GM12878 (cell line): ENCODE data around the gene RAB23. TPM values are rescaled to one million over a fixed set of nuclear protein-coding genes. Genes with fewer than 3 reads are reported as not detected.

Experiments
- ATAC-seq: fragments of 200-7000 bp; cut with Tn5 transposase; 3 replicates; pipeline ENCODE4 v1.9.1; 2020; ENCODE audit warnings: mild to moderate bottlenecking, moderate library complexity
- BruUV-seq: library from RNA; stranded (reverse); fragments of 400-500 nt; replicated peaks from 2 replicates; lab custom pipeline; 2021; lab: Mats Ljungman, UMichigan
- CTCF ChIA-PET: fragments of 300-600 bp; sonication (Branson Sonifier 250); formaldehyde crosslinking; extraction: SDS; loops from one replicate; lab custom pipeline; 2021; ENCODE audit warnings: inconsistent platforms; lab: Yijun Ruan, JAX
- POLR2A ChIA-PET: fragments of 350-600 bp; formaldehyde crosslinking; extraction: SDS; loops from one replicate; lab custom pipeline; 2021; ENCODE audit warnings: inconsistent platforms; lab: Charles Lee
- RAD21 ChIA-PET: fragments of 300-600 bp; sonication (Branson Sonifier 250); formaldehyde crosslinking; loops from one replicate; lab custom pipeline; 2023; ENCODE audit warnings: antibody characterized with exemption; ENCODE audit not compliant: unreplicated experiment; lab: Charles Lee
- SMC1A ChIA-PET: fragments of 300-600 bp; sonication (Branson Sonifier 250); formaldehyde crosslinking; loops from one replicate; lab custom pipeline; 2023; ENCODE audit not compliant: unreplicated experiment, uncharacterized antibody; lab: Charles Lee
- DNase-seq: peaks from one replicate; pipeline ENCODE4 v3.0.0-alpha.2; 2011; ENCODE audit warnings: low read depth, low spot score
- FAIRE-seq: peaks from 3 replicates; lab custom pipeline; 2011; peaks lifted over from hg19 to GRCh38; lab: Jason Lieb, UNC
- H2AFZ ChIP-seq: 2 replicates; pipeline ENCODE4 v1.6.0; 2011; ENCODE audit warnings: low read depth, low read length, control low read depth; ENCODE audit not compliant: control insufficient read depth
- H3K27ac ChIP-seq: 2 replicates; pipeline ENCODE4 v1.5.1; 2011; ENCODE audit warnings: control low read depth; ENCODE audit not compliant: control insufficient read depth, insufficient read depth
- H3K27me3 ChIP-seq, 2 experiments: replicated peaks in 1 of 2; 2 replicates each; pipeline versions ENCODE4 v1.6.0 to v1.6.1; 2011; ENCODE audit warnings: low read length in 1 of 2; ENCODE audit not compliant: control insufficient read depth in 2 of 2, insufficient read depth in 2 of 2
- H3K36me3 ChIP-seq, 2 experiments: 2 replicates each; pipeline ENCODE4 v1.5.1; 2011; ENCODE audit warnings: low read length in 1 of 2; ENCODE audit not compliant: control insufficient read depth in 2 of 2, insufficient read depth in 2 of 2
- H3K4me1 ChIP-seq: 2 replicates; pipeline ENCODE4 v1.6.1; 2011; ENCODE audit warnings: mild to moderate bottlenecking, low read length, moderate library complexity, mixed read lengths; ENCODE audit not compliant: control insufficient read depth, insufficient read depth
- H3K4me2 ChIP-seq: 2 replicates; pipeline ENCODE4 v1.6.0; 2011; ENCODE audit warnings: control low read depth; ENCODE audit not compliant: control insufficient read depth, insufficient read depth
- H3K4me3 ChIP-seq: fragments of 200-600 bp; sonication (generic); 2 replicates; pipeline ENCODE4 v1.5.1; 2016
- H3K79me2 ChIP-seq: 2 replicates; pipeline ENCODE4 v1.6.0; 2011; ENCODE audit warnings: low read length; ENCODE audit not compliant: control insufficient read depth, insufficient read depth
- H3K9ac ChIP-seq: 2 replicates; pipeline ENCODE4 v1.8.0; 2011; ENCODE audit warnings: low read length, control low read depth, mixed read lengths; ENCODE audit not compliant: control insufficient read depth, insufficient read depth
- H3K9me3 ChIP-seq: replicated peaks from 3 replicates; pipeline ENCODE4 v1.5.1; 2011; ENCODE audit warnings: mild to moderate bottlenecking, low read length; ENCODE audit not compliant: control insufficient read depth, insufficient read depth
- H4K20me1 ChIP-seq: 2 replicates; pipeline ENCODE4 v1.6.0; 2011; ENCODE audit not compliant: control insufficient read depth, insufficient read depth
- CEBPB ChIP-seq, 2 experiments: fragments of 150-350 bp in 1 of 2; IDR thresholded peaks; 2 replicates each; pipeline ENCODE4 v1.6.1; 2012 to 2014; ENCODE audit warnings: low read depth in 2 of 2, low read length in 2 of 2, borderline replicate concordance in 1 of 2, inconsistent platforms in 1 of 2
- ELK1 ChIP-seq: IDR thresholded peaks from 2 replicates; pipeline ENCODE4 v1.6.1; 2012; ENCODE audit warnings: low read depth, low read length, improper control_type of control experiment
- IKZF2 ChIP-seq, 2 experiments: fragments of 450-650 bp; IDR thresholded peaks; 2 replicates each; pipeline ENCODE4 v1.6.1; 2017; ENCODE audit warnings: mild to moderate bottlenecking in 2 of 2, moderate library complexity in 2 of 2
- SRF ChIP-seq, 2 experiments: IDR thresholded peaks; 2 replicates each; pipeline ENCODE4 v1.6.1; 2011; ENCODE audit warnings: low read depth in 2 of 2, low read length in 2 of 2, mild to moderate bottlenecking in 1 of 2, moderate library complexity in 1 of 2
- WGBS: methylation state at CpG from one replicate; pipeline ENCODE4 v1.1.6; 2016; ENCODE audit warnings: low lambda C conversion rate; ENCODE audit not compliant: insufficient replicate concordance, insufficient coverage; ENCODE audit errors: missing lambda C conversion rate; 5-methylcytosine and 5-hydroxymethylcytosine counted together
- in situ Hi-C: fragments of 300-500 bp; cut with MboI; formaldehyde crosslinking; loops from 9 replicates; pipeline ENCODE4 v1.14.3; 2018; ENCODE audit warnings: mixed read lengths
- intact Hi-C: fragments of 100-400 bp; cut with micrococcal nuclease; formaldehyde crosslinking; loops from one replicate; pipeline ENCODE4 v1.14.2; 2022; ENCODE audit not compliant: unreplicated experiment
- polyA plus RNA-seq, 11 experiments: library from polyadenylated mRNA; depleted of rRNA in 4 of 11; unstranded in 6 of 11; stranded (reverse) in 5 of 11; fragments of >200 nt; fragmentation: Nextera tagmentation in 4 of 11; fragmentation: Illumina TruSeq in 1 of 11; extraction: Ambion mirVana in 4 of 11; extraction: Trizol in 1 of 11; gene quantifications; 1 replicate in 1 of 11; 2 replicates in 10 of 11; pipeline versions ENCODE4 v1.2.1 to v1.2.3, GENCODE V29; 2011 to 2016; ENCODE audit warnings: inconsistent platforms in 2 of 11, missing spikeins in 2 of 11, low read depth in 1 of 11
- total RNA-seq, 4 experiments: library from RNA; depleted of rRNA in 3 of 4; stranded (reverse); fragments of >200 nt in 3 of 4; fragmentation: Illumina TruSeq in 1 of 4; extraction: Trizol in 1 of 4; gene quantifications; 2 replicates each; pipeline versions ENCODE4 v1.2.1 to v1.2.3, GENCODE V29; 2013 to 2021
- TF ChIP-seq, protein P1 (sequence below): fragments of 450-650 bp; conservative IDR thresholded peaks from 2 replicates; pipeline ENCODE4 v1.6.1; 2017; ENCODE audit warnings: mild to moderate bottlenecking, moderate library complexity
- TF ChIP-seq, protein P2 (sequence below), 3 experiments: IDR thresholded peaks in 2 of 3; conservative IDR thresholded peaks in 1 of 3; 2 replicates each; pipeline ENCODE4 v1.5.1; 2011; ENCODE audit warnings: low read depth in 3 of 3, low read length in 3 of 3, mild to moderate bottlenecking in 3 of 3, control low read depth in 2 of 3, moderate library complexity in 2 of 3, inconsistent platforms in 1 of 3, mixed read lengths in 1 of 3; ENCODE audit not compliant: control insufficient read depth in 2 of 3, insufficient read depth in 1 of 3; ENCODE audit errors: extremely low read depth in 1 of 3

The RAB23 gene
- total and polyA plus RNA-seq, 10 of the 15 experiments (the other 5 are each of a cell fraction or from before 2014, with no cell fraction given), result 0.80 to 6.0 (median 3.1) TPM

GRCh38 chr6:57257911-57258541, 35.9 kb upstream of the RAB23 start:
- WGBS, result 75% methylated on average over 10 of the region's 10 CpGs
- intact Hi-C loops (no loop called here), in situ Hi-C loops (no loop called here)
- Histone ChIP-seq H3K27me3 (no peaks in the 10 kb centered on the region), H3K9me3 (no peaks in the 10 kb centered on the region), H3K4me2 (no peak overlapping the region), H3K4me3 (no peak overlapping the region), H2AFZ (no peak overlapping the region), H3K9ac (no peak overlapping the region), H3K4me1 (no peaks in the 10 kb centered on the region), H4K20me1 (no peaks in the 10 kb centered on the region), H3K79me2 (no peaks in the 10 kb centered on the region), H3K27ac (no peak overlapping the region), H3K36me3 (no peaks in the 10 kb centered on the region)
- POLR2A ChIA-PET, result interaction anchor here (0.6 kb wide), 1 partner anchor 203 kb away, joined by 3 read pairs; no protein-coding TSS in a partner anchor
- CTCF ChIA-PET, result no interaction called here
- RAD21 ChIA-PET, result no interaction called here
- SMC1A ChIA-PET, result interaction anchor here (0.6 kb wide), 1 partner anchor 37 kb away, joined by 3 read pairs; no protein-coding TSS in a partner anchor
- no TSS peak for BruUV-seq
- no peak for FAIRE-seq
- no peak for DNase-seq
- no peak for ATAC-seq
- TF ChIP-seq IKZF2 (IDR thresholded peaks at IDR 0.05) (no peak), SRF (IDR thresholded peaks at IDR 0.05; ENCODE audit: low read depth in 2 of 2, low read length in 2 of 2) (no peak), ELK1 (no peak)

GRCh38 chr6:57256541-57256940, 34.4 kb upstream of the RAB23 start:
- CTCF ChIA-PET, result no interaction called here
- no peak for ATAC-seq
- WGBS, result 20% methylated on average over 1 of the region's 1 CpG

More at GRCh38 chr6:57256541-57256940, 34.4 kb upstream of the RAB23 start:
- in situ Hi-C loops (no loop called here), intact Hi-C loops (no loop called here)
- H3K27me3 ChIP-seq, result no peaks in the 10 kb centered on the region
- DNase-seq (no peak), FAIRE-seq (no peak)
- no peak overlapping the region for H3K27ac ChIP-seq
- TF ChIP-seq, protein P1, sequence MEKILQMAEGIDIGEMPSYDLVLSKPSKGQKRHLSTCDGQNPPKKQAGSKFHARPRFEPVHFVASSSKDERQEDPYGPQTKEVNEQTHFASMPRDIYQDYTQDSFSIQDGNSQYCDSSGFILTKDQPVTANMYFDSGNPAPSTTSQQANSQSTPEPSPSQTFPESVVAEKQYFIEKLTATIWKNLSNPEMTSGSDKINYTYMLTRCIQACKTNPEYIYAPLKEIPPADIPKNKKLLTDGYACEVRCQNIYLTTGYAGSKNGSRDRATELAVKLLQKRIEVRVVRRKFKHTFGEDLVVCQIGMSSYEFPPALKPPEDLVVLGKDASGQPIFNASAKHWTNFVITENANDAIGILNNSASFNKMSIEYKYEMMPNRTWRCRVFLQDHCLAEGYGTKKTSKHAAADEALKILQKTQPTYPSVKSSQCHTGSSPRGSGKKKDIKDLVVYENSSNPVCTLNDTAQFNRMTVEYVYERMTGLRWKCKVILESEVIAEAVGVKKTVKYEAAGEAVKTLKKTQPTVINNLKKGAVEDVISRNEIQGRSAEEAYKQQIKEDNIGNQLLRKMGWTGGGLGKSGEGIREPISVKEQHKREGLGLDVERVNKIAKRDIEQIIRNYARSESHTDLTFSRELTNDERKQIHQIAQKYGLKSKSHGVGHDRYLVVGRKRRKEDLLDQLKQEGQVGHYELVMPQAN, result no peak
- no peak for TF ChIP-seq CEBPB (IDR thresholded peaks at IDR 0.05; ENCODE audit: borderline replicate concordance in 1 of 2, low read depth in 2 of 2, low read length in 2 of 2)
- TF ChIP-seq, protein P2, sequence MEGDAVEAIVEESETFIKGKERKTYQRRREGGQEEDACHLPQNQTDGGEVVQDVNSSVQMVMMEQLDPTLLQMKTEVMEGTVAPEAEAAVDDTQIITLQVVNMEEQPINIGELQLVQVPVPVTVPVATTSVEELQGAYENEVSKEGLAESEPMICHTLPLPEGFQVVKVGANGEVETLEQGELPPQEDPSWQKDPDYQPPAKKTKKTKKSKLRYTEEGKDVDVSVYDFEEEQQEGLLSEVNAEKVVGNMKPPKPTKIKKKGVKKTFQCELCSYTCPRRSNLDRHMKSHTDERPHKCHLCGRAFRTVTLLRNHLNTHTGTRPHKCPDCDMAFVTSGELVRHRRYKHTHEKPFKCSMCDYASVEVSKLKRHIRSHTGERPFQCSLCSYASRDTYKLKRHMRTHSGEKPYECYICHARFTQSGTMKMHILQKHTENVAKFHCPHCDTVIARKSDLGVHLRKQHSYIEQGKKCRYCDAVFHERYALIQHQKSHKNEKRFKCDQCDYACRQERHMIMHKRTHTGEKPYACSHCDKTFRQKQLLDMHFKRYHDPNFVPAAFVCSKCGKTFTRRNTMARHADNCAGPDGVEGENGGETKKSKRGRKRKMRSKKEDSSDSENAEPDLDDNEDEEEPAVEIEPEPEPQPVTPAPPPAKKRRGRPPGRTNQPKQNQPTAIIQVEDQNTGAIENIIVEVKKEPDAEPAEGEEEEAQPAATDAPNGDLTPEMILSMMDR (IDR thresholded peaks at IDR 0.05 in 2 of 3, conservative IDR thresholded peaks at IDR 0.05 in 1 of 3; ENCODE audit: control insufficient read depth in 2 of 3, extremely low read depth in 1 of 3, insufficient read depth in 1 of 3, low read depth in 3 of 3, low read length in 3 of 3), result no peak
- no peaks in the 10 kb centered on the region for H3K4me1 ChIP-seq
- RAD21 ChIA-PET, result no interaction called here
- H4K20me1 ChIP-seq, result no peaks in the 10 kb centered on the region
- no peak overlapping the region for H3K4me3 ChIP-seq
- SMC1A ChIA-PET, result no interaction called here
- no peaks in the 10 kb centered on the region for H3K79me2 ChIP-seq
- H2AFZ ChIP-seq, result no peak overlapping the region
- H3K4me2 ChIP-seq, result no peak overlapping the region
- POLR2A ChIA-PET, result no interaction called here
- no peaks in the 10 kb centered on the region for H3K36me3 ChIP-seq
- no peak overlapping the region for H3K9ac ChIP-seq
- no peaks in the 10 kb centered on the region for H3K9me3 ChIP-seq
- BruUV-seq, result no TSS peak
